BE2C (cell line): ENCODE measurements around the gene KLHL25.

Experiments used
- DNase-seq: peaks from one replicate; pipeline ENCODE4 v3.0.0-alpha.2; 2020
- H3K27me3 ChIP-seq: fragments of 250-450 bp; sonication (Bioruptor Pico); 2 replicates; pipeline ENCODE4 v1.5.1; 2020; ENCODE audit warnings: mild to moderate bottlenecking
- H3K36me3 ChIP-seq: fragments of 250-450 bp; sonication (Bioruptor Pico); 2 replicates; pipeline ENCODE4 v1.5.1; 2020; ENCODE audit warnings: mild to moderate bottlenecking
- H3K4me1 ChIP-seq: fragments of 250-450 bp; sonication (Bioruptor Pico); 2 replicates; pipeline ENCODE4 v1.5.1; 2020
- H3K4me3 ChIP-seq: 2 replicates; pipeline ENCODE4 v1.5.1; 2011; ENCODE audit warnings: low read depth, low read length
- H3K9me3 ChIP-seq: fragments of 250-450 bp; sonication (Bioruptor Pico); 2 replicates; pipeline ENCODE4 v1.5.1; 2020
- TF ChIP-seq, protein P1 (sequence below): IDR thresholded peaks from 2 replicates; pipeline ENCODE4 v1.5.1; 2012; ENCODE audit warnings: mild to moderate bottlenecking, low read depth, low read length

The KLHL25 gene

DNA sequence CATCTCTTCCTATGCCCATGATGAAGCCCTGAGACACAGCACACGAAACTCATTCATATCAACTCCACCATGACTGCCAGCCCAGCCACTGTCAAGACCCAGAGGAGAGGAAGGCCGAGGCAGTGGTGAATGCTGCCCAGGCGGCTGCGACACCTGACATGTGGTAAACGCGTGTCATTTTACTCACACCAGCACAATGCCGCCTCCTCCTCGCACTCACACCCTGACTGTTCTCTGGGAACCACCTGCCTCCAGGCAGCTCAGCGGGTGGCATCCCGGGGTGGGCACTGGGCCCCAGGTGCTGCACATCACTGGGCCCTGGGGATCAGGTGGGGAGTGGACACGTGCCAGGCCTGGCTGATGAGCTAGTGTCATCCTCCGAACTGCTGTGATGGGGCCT, 21.5 kb downstream of the KLHL25 start:
- Histone ChIP-seq H3K4me1 (no peaks in the 10 kb centered on the region), H3K36me3 (no peaks in the 10 kb centered on the region), H3K4me3 (no peak overlapping the region), H3K9me3 (no peaks in the 10 kb centered on the region), H3K27me3 (no peaks in the 10 kb centered on the region)
- TF ChIP-seq, protein P1, sequence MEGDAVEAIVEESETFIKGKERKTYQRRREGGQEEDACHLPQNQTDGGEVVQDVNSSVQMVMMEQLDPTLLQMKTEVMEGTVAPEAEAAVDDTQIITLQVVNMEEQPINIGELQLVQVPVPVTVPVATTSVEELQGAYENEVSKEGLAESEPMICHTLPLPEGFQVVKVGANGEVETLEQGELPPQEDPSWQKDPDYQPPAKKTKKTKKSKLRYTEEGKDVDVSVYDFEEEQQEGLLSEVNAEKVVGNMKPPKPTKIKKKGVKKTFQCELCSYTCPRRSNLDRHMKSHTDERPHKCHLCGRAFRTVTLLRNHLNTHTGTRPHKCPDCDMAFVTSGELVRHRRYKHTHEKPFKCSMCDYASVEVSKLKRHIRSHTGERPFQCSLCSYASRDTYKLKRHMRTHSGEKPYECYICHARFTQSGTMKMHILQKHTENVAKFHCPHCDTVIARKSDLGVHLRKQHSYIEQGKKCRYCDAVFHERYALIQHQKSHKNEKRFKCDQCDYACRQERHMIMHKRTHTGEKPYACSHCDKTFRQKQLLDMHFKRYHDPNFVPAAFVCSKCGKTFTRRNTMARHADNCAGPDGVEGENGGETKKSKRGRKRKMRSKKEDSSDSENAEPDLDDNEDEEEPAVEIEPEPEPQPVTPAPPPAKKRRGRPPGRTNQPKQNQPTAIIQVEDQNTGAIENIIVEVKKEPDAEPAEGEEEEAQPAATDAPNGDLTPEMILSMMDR: no peak
- no peak for DNase-seq

DNA sequence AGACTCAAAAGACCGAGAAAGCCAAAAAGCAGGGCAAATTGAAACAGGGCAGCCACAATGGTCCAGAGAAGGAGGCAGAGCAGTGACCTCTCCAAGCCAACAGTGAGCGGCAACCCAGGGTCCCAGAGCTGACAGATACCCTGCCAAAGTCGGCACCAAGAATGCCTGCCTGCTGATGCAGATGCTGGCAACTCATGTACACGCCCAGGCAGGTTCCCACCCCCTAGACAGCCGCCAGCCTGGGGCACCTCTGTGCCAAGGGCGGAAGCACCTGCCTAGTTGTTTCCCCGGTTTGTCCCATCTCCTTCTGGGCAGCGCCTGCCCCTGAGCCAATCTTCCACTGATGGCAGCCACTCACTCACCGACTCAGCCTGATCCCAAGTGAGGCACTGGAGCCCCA, 22.1 kb downstream of the KLHL25 start:
- Histone ChIP-seq H3K4me1 (no peaks in the 10 kb centered on the region), H3K36me3 (no peaks in the 10 kb centered on the region), H3K4me3 (no peak overlapping the region), H3K27me3 (no peaks in the 10 kb centered on the region), H3K9me3 (no peaks in the 10 kb centered on the region)
- no peak for DNase-seq
- TF ChIP-seq, protein P1: no peak

DNA sequence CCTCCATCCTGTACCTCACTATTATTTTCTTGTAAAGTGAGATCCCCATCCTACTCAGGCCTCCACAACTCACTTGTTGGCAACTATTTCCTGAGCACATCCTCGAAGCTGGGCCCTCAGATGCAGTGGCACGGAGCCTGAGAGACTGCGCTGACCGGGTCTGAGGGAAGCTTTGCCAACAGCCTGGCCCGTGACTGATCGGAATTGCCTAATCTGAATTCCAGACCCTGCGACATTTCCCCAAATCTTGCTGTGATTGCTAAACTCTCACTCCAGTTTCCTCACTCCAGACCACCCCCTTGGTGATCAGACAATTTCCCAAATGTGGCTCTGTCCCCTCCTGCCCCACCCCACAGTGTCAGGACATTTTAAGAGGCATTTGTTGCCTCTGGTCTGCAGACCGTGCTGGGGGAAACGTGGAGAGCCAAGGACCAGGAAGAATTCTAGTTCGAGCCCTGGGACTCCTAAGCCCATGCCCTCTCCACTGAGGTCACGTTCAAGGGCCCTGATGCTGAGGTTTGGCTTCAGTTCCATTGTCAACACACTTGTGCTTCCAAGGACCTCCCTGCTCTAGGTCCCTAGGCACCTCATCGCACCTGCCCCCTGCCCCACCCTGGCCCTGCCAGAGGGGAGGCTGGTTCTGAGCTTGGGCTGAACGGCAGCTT, 22.8 kb downstream of the KLHL25 start:
- Histone ChIP-seq H3K27me3 (no peaks in the 10 kb centered on the region), H3K36me3 (no peaks in the 10 kb centered on the region)

DNA sequence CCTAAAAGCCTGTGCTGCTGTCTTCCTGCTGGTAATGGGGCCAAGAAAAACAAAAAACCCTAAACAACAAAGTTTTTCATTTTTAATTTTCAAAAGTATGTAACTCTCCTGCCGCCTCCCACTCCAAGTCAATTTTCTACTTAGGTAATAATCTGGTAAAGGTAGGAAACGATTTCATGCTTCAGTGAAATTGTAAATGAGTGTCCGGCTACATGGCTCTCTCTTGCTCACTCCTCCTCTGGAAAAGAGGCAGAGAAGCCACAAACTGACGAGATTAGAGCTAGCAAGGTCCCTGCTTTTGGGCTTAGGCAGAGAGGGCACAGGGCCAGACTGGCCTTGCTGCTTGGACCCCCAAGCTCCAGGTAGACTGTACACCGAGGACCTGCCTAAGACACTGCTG, 23.5 kb downstream of the KLHL25 start:
- Histone ChIP-seq H3K27me3 (no peaks in the 10 kb centered on the region), H3K36me3 (no peaks in the 10 kb centered on the region), H3K4me3 (no peak overlapping the region), H3K9me3 (no peaks in the 10 kb centered on the region), H3K4me1 (no peaks in the 10 kb centered on the region)
- TF ChIP-seq, protein P1: no peak
- DNase-seq: no peak

More for the DNA sequence above, 22.8 kb downstream of the KLHL25 start:
- TF ChIP-seq, protein P1: no peak
- no peak overlapping the region for H3K4me3 ChIP-seq
- DNase-seq: no peak
- H3K9me3 ChIP-seq: no peaks in the 10 kb centered on the region
- H3K4me1 ChIP-seq: no peaks in the 10 kb centered on the region

DNA sequence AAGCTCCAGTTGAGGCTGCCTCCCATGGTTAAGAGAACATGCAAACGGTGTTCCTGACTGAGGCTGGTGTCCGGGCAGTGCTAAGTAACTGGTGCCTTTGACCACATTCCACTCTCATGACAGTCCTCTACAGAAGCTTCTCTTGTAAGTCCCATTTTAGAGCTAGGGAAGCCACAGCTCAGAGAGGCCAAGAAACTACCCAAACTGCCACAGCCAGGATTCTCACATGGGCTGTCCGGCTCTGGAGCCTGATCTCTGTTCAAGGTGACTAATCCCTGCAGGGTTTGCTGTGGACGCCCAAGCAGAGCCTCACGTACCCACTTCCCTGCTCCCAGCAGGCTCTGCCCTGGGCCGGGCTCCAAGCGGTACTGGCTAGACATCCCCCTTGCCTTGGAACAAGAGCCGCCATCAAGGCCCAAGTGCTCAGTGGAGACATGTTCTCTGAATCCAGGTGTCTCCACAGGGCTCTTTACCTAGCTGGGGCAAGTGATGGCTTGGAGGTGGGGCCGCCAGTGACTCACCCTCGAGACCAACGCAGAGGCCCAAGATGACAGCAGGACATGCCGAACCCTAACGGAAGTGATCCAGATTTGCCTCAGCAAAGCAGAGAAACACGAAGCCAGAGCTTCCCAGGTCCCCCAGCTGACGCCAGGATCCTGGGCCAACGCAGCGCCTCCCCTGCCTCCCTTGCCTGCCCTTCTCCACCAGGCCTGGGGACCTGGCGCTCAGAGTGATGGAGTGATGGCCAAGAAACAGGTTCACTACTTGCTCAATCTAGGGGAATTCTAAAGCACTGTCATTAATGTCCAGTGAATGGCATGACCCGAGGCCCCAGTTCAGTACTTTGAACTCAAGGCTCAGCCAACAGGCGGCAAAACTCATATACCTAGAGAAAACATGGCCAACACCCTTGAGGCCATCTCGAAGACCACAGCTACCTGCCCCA, 24.4 kb downstream of the KLHL25 start:
- H3K36me3 ChIP-seq: no peaks in the 10 kb centered on the region
- H3K4me3 ChIP-seq: no peak overlapping the region
- no peaks in the 10 kb centered on the region for H3K27me3 ChIP-seq
- TF ChIP-seq, protein P1: no peak
- DNase-seq: no peak
- no peaks in the 10 kb centered on the region for H3K9me3 ChIP-seq
- no peaks in the 10 kb centered on the region for H3K4me1 ChIP-seq
